ENCODE measurements around the gene DHPS.
"Not testable (repeated sequence)": the region's sequence is repeated elsewhere in the genome, so short reads cannot be mapped to it uniquely, and the experiment has no call there.

DHPS gene

DNA sequence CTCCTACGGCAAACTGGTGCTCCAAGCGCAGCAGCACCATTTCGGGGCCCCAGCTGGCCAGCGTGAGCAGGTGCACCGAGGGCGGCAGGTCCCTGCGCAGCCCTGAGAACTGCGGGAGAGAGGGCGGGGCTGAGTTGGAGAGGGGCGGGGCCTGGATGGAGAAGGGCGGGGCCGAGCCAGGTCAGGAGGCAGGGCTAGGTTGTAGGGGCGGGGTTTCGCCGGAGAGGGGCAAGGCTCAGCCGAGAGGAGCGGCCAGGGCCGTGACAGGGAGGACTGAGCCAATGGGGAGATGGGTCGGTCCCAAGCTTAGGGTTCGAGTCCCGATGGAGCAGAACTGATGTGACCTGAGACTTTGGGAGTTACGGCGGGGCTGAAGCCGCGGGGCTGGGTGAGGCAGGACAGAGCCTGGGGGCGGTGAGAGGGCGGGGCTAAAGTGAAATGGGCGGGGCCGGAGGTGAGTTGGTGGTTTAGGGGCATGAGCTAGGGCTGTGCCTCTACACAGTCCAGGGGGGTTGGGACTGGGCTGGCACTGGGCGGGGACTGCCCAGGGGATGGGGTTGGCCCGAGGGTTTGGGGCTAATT lies 34.1 kb downstream of the DHPS start:
- DNase-seq (ENCODE audit: low read depth in 4 of 4, low spot score in 1 of 4), result peak in 2 of 4 experiments; percentile 26 to 28

DNA sequence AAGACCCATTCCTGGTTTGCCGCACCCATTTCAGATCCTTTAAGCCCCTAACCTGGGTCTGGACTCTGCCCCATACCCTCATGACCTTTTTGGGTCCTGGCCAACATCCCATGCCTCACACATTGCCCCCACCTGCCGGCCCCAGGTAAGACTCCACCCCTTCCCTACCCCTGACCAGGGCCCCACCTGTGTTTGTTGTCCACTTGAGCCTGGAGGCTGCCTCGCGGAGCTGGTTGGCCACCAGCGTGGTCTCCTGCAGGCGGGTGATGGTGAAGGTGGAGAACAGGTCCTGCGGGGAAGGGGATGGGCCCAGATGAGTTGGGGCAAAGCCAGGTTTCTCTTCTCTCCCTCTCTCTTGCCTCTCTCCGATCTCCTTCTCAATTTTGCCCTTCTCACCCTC lies 34.6 kb downstream of the DHPS start:
- DNase-seq (ENCODE audit: low read depth in 4 of 4, low spot score in 1 of 4), result no peak

DNA sequence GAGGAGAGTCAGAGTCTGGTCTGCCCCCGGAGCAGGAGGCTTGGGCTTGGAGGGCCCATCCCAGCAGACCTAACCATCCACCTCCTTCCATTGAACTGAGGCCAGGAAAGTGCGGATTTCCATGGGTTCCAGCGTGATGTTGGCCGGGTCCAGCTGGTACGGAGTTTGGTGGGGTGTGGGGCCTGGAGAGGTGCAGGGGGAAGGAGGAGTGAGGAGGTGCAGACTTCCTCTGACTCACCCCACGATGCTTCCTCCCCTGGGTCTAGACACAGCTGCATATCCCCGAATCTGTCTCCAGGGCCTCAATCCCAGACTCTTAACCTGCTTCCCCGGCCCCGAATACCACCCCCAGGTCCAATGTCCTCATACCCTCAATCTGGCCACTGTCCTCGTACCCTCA lies 35.1 kb downstream of the DHPS start:
- DNase-seq (ENCODE audit: low read depth in 4 of 4, low spot score in 1 of 4), result no peak

DNA sequence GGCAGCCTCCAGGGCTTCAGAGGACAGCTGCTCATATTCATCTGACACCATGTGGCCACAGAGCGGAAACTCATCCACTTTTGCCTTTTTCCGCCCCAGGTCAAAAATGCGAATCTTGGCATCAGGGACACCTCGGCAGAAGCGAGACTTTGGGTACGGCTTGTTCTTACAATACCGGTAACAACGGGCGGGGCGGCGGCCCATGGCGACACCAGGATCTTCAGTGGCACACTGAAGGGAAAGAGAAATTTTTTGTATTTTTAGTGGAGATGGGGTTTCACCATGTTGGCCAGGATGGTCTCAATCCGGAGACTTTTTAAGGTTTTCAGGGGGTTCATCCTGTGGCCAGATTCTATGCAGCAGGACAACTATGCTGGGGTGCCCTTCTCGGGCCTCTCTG lies 38.0 kb downstream of the DHPS start:
- DNase-seq (ENCODE audit: low read depth in 4 of 4, low spot score in 1 of 4), result not testable (repeated sequence)

DNA sequence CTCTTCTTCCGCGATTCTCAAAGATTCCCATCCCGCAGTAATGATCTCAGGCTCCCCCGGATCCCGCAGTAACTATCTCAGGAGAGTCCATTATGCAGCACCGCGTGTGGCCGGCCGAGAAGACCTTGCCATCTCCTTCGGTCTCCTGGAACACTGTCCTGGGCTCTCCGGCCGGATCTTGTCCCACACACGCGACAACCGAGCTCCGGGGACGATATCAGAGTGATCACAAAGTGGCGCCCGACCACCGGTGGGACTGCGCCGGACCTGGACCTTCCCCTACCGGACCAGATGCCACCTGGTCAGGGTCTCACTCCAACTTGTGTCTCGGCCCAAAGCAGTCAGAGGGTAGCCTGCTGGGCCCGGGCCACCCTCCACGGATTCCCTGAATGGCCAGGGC lies 39.2 kb downstream of the DHPS start:
- no peak for DNase-seq (ENCODE audit: low read depth in 4 of 4, low spot score in 1 of 4)

DNA sequence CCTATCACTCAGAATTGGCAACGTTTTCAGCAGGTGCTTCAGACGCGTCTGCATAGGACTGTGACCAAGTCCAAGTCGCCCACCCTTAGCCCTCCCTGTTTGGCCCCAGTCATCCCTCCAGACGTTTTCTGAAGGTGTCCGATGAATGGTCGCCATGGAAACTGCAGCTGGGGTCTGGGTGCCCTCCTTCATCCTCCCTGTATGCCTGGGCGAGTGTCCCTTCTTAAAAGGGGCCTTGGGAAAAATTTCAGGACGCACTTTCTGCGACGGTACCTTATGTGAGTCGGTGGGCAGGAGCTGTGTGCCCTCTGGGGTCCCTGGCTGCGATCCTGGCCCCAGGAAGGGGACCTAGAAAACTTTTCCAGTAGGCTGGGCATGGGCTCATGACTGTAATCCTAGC lies 40.2 kb downstream of the DHPS start:
- DNase-seq (ENCODE audit: low read depth in 4 of 4, low spot score in 1 of 4), result no peak

DNA sequence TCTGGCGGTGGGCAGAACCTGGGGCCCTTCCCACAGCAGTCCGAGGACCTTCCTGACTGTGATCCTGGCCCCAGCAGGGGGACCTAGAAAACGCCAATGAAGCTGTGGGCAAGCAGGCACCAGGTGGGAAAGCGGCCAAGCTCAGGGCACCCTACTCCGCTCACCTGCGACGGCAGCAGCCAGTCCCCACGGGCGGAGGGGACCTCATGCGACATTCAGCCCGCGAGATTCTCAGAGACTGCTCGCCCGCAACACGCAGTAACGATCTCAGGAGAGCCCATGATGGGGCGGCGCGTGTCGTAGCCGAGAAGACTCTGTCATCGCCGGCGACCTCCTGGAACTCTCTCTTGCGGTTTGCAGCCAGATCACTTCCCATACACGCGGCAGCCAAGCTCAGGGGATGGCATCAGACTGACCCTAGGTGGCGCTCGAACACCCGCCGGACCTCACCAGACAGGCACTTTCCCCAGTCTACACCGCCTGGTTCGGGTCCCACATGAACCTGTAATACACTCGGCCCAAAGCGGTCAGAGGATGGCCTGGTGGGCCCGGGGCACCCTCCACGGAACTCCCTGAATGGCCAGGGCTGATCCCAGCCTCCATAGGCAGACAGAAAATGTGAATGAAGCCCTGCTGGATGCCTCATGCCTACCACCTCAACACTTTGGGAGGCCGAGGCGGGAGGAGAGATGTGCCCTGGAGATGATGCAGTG lies 41.6 kb downstream of the DHPS start:
- peak; percentile 66 to 85 (median 82) for DNase-seq (ENCODE audit: low read depth in 4 of 4, low spot score in 1 of 4)

DNA sequence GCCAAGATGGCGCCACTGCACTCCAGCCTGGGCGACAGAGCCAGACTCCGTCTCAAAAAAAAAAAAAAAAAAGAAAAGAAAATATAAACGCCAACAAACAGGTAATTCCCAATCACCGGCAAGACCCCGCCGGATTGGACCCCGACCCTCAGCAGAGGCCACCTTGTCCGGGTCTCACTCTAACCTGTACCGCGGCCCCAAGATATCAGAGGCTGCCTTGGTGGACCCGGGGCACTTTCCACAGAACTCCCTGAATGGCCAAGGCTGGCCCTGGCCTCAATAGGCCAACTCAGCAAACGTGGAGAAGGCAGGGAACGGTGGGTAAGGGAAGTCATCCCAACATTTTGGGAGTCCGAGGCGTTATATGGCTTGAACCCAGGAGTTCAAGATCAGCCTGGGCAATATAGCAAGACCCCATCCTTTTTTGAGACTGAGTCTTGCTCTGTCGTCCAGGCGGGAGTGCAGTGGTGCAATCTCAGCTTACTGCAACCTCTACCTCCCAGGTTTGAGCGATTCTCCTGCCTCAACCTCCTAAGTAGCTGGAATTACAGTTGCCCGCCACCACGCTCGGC lies 43.0 kb downstream of the DHPS start:
- no peak for DNase-seq (ENCODE audit: low read depth in 4 of 4, low spot score in 1 of 4)

DNA sequence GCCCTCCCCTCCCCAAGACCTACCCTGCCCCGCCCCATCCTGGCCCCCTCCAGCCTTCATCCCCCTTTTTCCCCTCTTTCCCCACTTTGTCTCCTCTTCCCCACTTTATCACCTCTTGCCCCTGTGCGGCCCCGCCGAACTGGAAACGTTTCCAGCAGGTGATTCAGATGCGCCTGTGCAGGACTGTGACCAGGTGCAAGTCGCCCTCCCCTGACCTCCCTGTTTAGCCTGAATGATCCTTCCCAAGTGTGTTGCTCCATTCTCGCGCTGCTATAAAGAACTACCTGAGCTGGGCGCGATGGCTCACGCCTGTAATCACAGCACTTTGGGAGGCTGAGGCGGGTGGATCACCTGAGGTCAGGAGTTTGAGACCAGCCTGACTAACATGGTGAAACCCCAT lies 45.0 kb downstream of the DHPS start:
- DNase-seq (ENCODE audit: low read depth in 4 of 4, low spot score in 1 of 4), result no peak

DNA sequence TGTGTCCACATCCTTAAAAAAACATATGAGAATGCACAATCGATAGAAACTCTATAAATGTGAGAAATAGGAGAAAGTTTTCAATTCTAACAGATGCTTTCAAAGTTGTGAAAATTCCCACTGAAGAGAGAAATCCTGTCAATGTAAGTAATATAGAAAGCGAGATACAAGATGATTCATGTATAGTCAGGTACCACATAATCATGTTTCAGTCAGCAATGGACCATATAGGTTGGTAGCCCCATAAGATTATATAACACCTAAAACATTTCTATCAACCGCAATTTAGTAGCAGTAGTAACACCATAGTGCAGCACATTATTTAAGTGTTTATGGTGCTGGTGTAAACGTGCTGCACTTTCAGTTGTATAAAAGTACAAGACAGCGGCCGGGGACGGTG lies 52.5 kb downstream of the DHPS start:
- DNase-seq (ENCODE audit: low read depth in 4 of 4, low spot score in 1 of 4), result no peak

DNA sequence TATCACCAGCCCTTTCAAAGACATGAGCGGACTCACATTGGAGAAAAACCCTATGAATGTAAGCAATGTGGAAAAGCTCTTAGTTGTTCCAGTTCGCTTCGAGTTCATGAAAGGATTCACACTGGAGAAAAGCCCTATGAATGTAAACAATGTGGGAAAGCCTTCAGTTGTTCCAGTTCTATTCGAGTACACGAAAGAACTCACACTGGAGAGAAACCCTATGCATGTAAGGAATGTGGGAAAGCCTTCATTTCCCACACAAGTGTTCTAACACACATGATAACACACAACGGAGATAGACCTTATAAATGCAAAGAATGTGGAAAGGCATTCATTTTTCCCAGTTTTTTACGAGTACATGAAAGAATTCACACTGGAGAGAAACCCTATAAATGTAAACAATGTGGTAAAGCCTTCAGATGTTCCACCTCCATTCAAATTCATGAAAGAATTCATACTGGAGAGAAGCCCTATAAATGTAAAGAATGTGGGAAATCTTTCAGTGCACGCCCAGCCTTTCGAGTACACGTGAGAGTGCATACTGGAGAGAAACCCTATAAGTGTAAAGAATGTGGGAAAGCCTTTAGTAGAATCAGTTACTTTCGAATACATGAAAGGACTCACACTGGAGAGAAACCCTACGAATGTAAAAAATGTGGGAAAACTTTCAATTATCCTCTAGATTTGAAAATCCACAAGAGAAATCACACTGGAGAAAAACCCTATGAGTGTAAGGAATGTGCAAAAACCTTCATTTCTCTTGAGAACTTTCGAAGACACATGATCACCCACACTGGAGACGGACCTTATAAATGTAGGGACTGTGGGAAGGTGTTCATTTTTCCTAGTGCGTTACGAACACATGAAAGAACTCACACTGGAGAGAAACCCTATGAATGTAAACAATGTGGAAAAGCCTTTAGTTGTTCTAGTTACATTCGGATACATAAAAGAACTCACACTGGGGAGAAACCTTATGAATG lies 53.3 kb downstream of the DHPS start:
- DNase-seq (ENCODE audit: low read depth in 4 of 4, low spot score in 1 of 4), result no peak

DNA sequence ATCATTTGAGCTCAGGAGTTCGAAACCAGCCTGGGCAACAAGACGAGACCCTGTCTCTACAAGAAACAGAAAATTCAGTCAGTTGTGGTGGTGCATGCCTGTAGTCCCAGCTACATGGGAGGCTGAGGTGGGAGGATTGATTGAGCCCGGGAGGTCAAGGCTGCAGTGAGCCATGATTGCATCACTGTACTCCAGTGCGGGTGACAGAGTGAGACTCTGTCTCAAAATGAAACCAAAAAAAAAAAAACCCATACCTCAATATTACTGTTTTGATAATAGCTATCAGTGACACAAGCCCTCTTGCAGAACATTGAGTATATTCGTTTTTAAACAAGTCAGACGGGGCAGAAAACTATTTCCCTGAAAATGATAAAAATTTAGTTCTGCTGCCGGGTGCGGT lies 54.7 kb downstream of the DHPS start:
- DNase-seq (ENCODE audit: low read depth in 4 of 4, low spot score in 1 of 4), result no peak

Measured in stimulated activated CD4-positive, alpha-beta T cell treated with anti-CD3 and anti-CD28 coated beads, Interleukin-1b, Interleukin-23, amount 100 ng/mL, for 24 hours (primary cell).